Measurements from ENCODE around the gene BBC3.

Gene BBC3

GRCh38 chr19:47257411-47258169, 26.6 kb upstream of the BBC3 start:
- Histone ChIP-seq H2BK5ac (ENCODE audit: low read depth, low read length, poor library complexity, severe bottlenecking) (peak overlapping the region; percentile 75), H3K36me3 (ENCODE audit: control insufficient read depth in 1 of 2, insufficient read depth in 2 of 2, low read depth in 1 of 2, low read length in 2 of 2) (peaks cover 36 to 40% of the 10 kb centered on the region in 2 experiments), H3K9ac (ENCODE audit: low read length) (peak overlapping the region; percentile 93), H4K91ac (ENCODE audit: low read length) (peak overlapping the region; percentile 82), H3K9me3 (ENCODE audit: control insufficient read depth, low read length) (no peaks in the 10 kb centered on the region), H2BK15ac (ENCODE audit: low read depth, poor library complexity, severe bottlenecking) (peak overlapping the region; percentile 29), H2BK120ac (ENCODE audit: low read depth, low read length) (peak overlapping the region; percentile 73), H3K27me3 (ENCODE audit: control insufficient read depth in 1 of 2, insufficient read depth in 1 of 2, low read length in 2 of 2) (no peaks in the 10 kb centered on the region), H2AK5ac (ENCODE audit: low read length, severe bottlenecking) (peak overlapping the region; percentile 72), H3K4ac (ENCODE audit: low read depth in 1 of 2, low read length in 2 of 2) (peak overlapping the region; percentile 86 to 90), H3K4me1 (ENCODE audit: control insufficient read depth, insufficient read depth, low read depth, low read length) (peaks cover 31% of the 10 kb centered on the region), H3K4me3 (ENCODE audit: insufficient read depth in 1 of 2, low read depth in 1 of 2, low read length in 2 of 2) (peak overlapping the region; percentile 60 to 87), H4K8ac (ENCODE audit: low read length) (peak overlapping the region; percentile 62), H2BK12ac (ENCODE audit: low read length in 2 of 2) (peak overlapping the region in 1 of 2 experiments; percentile 70), H3K4me2 (ENCODE audit: low read length, poor library complexity, severe bottlenecking) (peak overlapping the region; percentile 86), H3K14ac (ENCODE audit: low read length in 2 of 2) (peak overlapping the region in 1 of 2 experiments; percentile 26), H3K27ac (ENCODE audit: low read length, poor library complexity, severe bottlenecking) (peak overlapping the region; percentile 98), H3K79me1 (replicated peaks; ENCODE audit: low read length, poor library complexity, severe bottlenecking) (peaks cover 25% of the 10 kb centered on the region), H2AFZ (ENCODE audit: low read depth, low read length) (no peak overlapping the region), H3K23ac (ENCODE audit: low read length in 2 of 2) (no peak overlapping the region), H3K18ac (ENCODE audit: low read depth in 1 of 2, low read length in 2 of 2) (peak overlapping the region; percentile 86 to 87)
- DNase-seq = no peak
- 5% methylated on average over 29 of the region's 29 CpGs for WGBS

GRCh38 chr19:47256693-47257410, 25.9 kb upstream of the BBC3 start:
- H3K27me3 ChIP-seq (ENCODE audit: control insufficient read depth in 1 of 2, insufficient read depth in 1 of 2, low read length in 2 of 2) = no peaks in the 10 kb centered on the region
- H3K79me1 ChIP-seq (replicated peaks; ENCODE audit: low read length, poor library complexity, severe bottlenecking) = peaks cover 22% of the 10 kb centered on the region
- H3K4me3 ChIP-seq (ENCODE audit: insufficient read depth in 1 of 2, low read depth in 1 of 2, low read length in 2 of 2) = peak overlapping the region; percentile 64 to 95
- H3K9me3 ChIP-seq (ENCODE audit: control insufficient read depth, low read length) = no peaks in the 10 kb centered on the region
- peak overlapping the region; percentile 83 for H2BK120ac ChIP-seq (ENCODE audit: low read depth, low read length)
- H3K14ac ChIP-seq (ENCODE audit: low read length in 2 of 2) = no peak overlapping the region
- WGBS = 1% methylated on average over 37 of the region's 52 CpGs
- H3K27ac ChIP-seq (ENCODE audit: low read length, poor library complexity, severe bottlenecking) = peak overlapping the region; percentile 42
- peak; percentile 99 for DNase-seq
- no peak overlapping the region for H2AK5ac ChIP-seq (ENCODE audit: low read length, severe bottlenecking)
- H3K4ac ChIP-seq (ENCODE audit: low read depth in 1 of 2, low read length in 2 of 2) = no peak overlapping the region
- H3K36me3 ChIP-seq (ENCODE audit: control insufficient read depth in 1 of 2, insufficient read depth in 2 of 2, low read depth in 1 of 2, low read length in 2 of 2) = peaks cover 32% of the 10 kb centered on the region in 2 experiments
- H2BK12ac ChIP-seq (ENCODE audit: low read length in 2 of 2) = no peak overlapping the region
- peak overlapping the region; percentile 97 for H3K9ac ChIP-seq (ENCODE audit: low read length)
- no peak overlapping the region for H4K8ac ChIP-seq (ENCODE audit: low read length)
- peak overlapping the region; percentile 54 for H2BK5ac ChIP-seq (ENCODE audit: low read depth, low read length, poor library complexity, severe bottlenecking)
- no peak overlapping the region for H3K18ac ChIP-seq (ENCODE audit: low read depth in 1 of 2, low read length in 2 of 2)
- H3K23ac ChIP-seq (ENCODE audit: low read length in 2 of 2) = no peak overlapping the region
- H3K4me1 ChIP-seq (ENCODE audit: control insufficient read depth, insufficient read depth, low read depth, low read length) = peaks cover 33% of the 10 kb centered on the region
- H2AFZ ChIP-seq (ENCODE audit: low read depth, low read length) = no peak overlapping the region
- peak overlapping the region; percentile 85 for H2BK15ac ChIP-seq (ENCODE audit: low read depth, poor library complexity, severe bottlenecking)
- H3K4me2 ChIP-seq (ENCODE audit: low read length, poor library complexity, severe bottlenecking) = no peak overlapping the region
- H4K91ac ChIP-seq (ENCODE audit: low read length) = no peak overlapping the region

GRCh38 chr19:47255879-47256692, 25.1 kb upstream of the BBC3 start, which contains the start of gene CCDC9:
Gene CCDC9, plus strand, starts transcription at chr19:47256525. Its CDS starts 1,876 bp downstream, at chr19:47258401.
- peak; percentile 95 for DNase-seq
- Histone ChIP-seq H2BK15ac (ENCODE audit: low read depth, poor library complexity, severe bottlenecking) (peak within 1 kb of the TSS; percentile 85), H3K14ac (ENCODE audit: low read length in 2 of 2) (no peak within 1 kb of the TSS), H3K18ac (ENCODE audit: low read depth in 1 of 2, low read length in 2 of 2) (peak within 1 kb of the TSS; percentile 54 to 99), H4K8ac (ENCODE audit: low read length) (peak within 1 kb of the TSS; percentile 98), H3K9me3 (ENCODE audit: control insufficient read depth, low read length) (no peaks in the 10 kb centered on the region), H3K36me3 (ENCODE audit: control insufficient read depth in 1 of 2, insufficient read depth in 2 of 2, low read depth in 1 of 2, low read length in 2 of 2) (peaks cover 28% of the 10 kb centered on the region in 2 experiments), H3K23ac (ENCODE audit: low read length in 2 of 2) (no peak within 1 kb of the TSS), H2AFZ (ENCODE audit: low read depth, low read length) (peak within 1 kb of the TSS; percentile 56), H2AK5ac (ENCODE audit: low read length, severe bottlenecking) (peak within 1 kb of the TSS; percentile 40), H3K27me3 (ENCODE audit: control insufficient read depth in 1 of 2, insufficient read depth in 1 of 2, low read length in 2 of 2) (no peaks in the 10 kb centered on the region), H4K91ac (ENCODE audit: low read length) (peak within 1 kb of the TSS; percentile 94), H3K4ac (ENCODE audit: low read depth in 1 of 2, low read length in 2 of 2) (peak within 1 kb of the TSS in 1 of 2 experiments; percentile 49), H3K9ac (ENCODE audit: low read length) (peak within 1 kb of the TSS; percentile 97), H3K4me1 (ENCODE audit: control insufficient read depth, insufficient read depth, low read depth, low read length) (peaks cover 34% of the 10 kb centered on the region), H2BK5ac (ENCODE audit: low read depth, low read length, poor library complexity, severe bottlenecking) (peak within 1 kb of the TSS; percentile 75), H3K27ac (ENCODE audit: low read length, poor library complexity, severe bottlenecking) (peak within 1 kb of the TSS; percentile 98), H3K4me2 (ENCODE audit: low read length, poor library complexity, severe bottlenecking) (peak within 1 kb of the TSS; percentile 88), H3K4me3 (ENCODE audit: insufficient read depth in 1 of 2, low read depth in 1 of 2, low read length in 2 of 2) (peak within 1 kb of the TSS; percentile 64 to 95), H3K79me1 (replicated peaks; ENCODE audit: low read length, poor library complexity, severe bottlenecking) (peaks cover 22% of the 10 kb centered on the region), H2BK120ac (ENCODE audit: low read depth, low read length) (peak within 1 kb of the TSS; percentile 98), H2BK12ac (ENCODE audit: low read length in 2 of 2) (no peak within 1 kb of the TSS)
- WGBS = 44% methylated on average over 43 of the region's 60 CpGs
